Prostate gland (tissue), 2 donors: ENCODE data around the gene INTS12.

Source experiments
- POLR2A ChIP-seq: fragments of 450-650 bp; IDR thresholded peaks from one replicate; pipeline ENCODE4 v1.6.1; 2016; ENCODE audit warnings: antibody characterized with exemption, mild to moderate bottlenecking
- TF ChIP-seq, protein P1 (sequence below), 4 experiments: fragments of 200-600 bp in 2 of 4; fragments of 450-650 bp in 2 of 4; sonication (generic) in 2 of 4; IDR thresholded peaks; 1 replicate in 3 of 4; 2 replicates in 1 of 4; pipeline ENCODE4 v1.5.1; 2016 to 2019; ENCODE audit warnings: antibody characterized with exemption in 4 of 4, mild to moderate bottlenecking in 2 of 4, moderate library complexity in 2 of 4

DNA sequence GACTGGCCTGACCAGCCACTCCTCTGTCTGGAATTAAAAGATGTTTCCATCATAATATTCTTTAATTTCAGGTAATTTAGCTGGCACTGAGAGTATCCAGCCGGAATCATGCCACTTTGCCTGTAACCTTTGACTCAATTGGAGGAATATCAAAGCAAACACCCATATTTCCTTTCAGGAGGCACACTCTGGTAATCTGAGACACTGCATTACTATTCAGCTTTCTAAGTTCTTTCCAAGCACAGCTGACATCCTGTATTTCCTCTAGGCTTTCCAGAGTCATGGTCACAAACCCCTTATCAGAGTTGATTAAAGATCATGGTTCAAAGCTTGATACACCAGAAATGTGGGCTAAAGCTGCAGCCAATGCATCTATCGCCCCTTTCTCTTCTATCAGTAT is 29.3 kb downstream of the INTS12 start:
- TF ChIP-seq, protein P1, sequence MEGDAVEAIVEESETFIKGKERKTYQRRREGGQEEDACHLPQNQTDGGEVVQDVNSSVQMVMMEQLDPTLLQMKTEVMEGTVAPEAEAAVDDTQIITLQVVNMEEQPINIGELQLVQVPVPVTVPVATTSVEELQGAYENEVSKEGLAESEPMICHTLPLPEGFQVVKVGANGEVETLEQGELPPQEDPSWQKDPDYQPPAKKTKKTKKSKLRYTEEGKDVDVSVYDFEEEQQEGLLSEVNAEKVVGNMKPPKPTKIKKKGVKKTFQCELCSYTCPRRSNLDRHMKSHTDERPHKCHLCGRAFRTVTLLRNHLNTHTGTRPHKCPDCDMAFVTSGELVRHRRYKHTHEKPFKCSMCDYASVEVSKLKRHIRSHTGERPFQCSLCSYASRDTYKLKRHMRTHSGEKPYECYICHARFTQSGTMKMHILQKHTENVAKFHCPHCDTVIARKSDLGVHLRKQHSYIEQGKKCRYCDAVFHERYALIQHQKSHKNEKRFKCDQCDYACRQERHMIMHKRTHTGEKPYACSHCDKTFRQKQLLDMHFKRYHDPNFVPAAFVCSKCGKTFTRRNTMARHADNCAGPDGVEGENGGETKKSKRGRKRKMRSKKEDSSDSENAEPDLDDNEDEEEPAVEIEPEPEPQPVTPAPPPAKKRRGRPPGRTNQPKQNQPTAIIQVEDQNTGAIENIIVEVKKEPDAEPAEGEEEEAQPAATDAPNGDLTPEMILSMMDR (IDR thresholded peaks at IDR 0.05) = no peak
- no peak for TF ChIP-seq POLR2A
